Neuron (in vitro differentiated cells): ENCODE results near the gene ZNF446.
A peak's percentile ranks its signal among the peaks of the same experiment; 100 is the strongest.

Experiments
- H2AFZ ChIP-seq: one replicate; pipeline ENCODE4 v1.6.1; 2013; ENCODE audit warnings: low read depth, mild to moderate bottlenecking, inconsistent platforms, low read length, moderate library complexity
- H3K27me3 ChIP-seq: one replicate; pipeline ENCODE4 v1.6.1; 2013; ENCODE audit warnings: low read length; ENCODE audit not compliant: insufficient read depth
- H3K36me3 ChIP-seq: one replicate; pipeline ENCODE4 v1.6.1; 2013; ENCODE audit warnings: low read length; ENCODE audit not compliant: insufficient read depth
- H3K4me1 ChIP-seq: one replicate; pipeline ENCODE4 v1.6.1; 2013; ENCODE audit warnings: low read length; ENCODE audit not compliant: insufficient read depth
- H3K4me3 ChIP-seq: 2 replicates; pipeline ENCODE4 v1.5.1; 2013; ENCODE audit warnings: mild to moderate bottlenecking, low read length, moderate library complexity
- H3K9me3 ChIP-seq: one replicate; pipeline ENCODE4 v1.6.1; 2013; ENCODE audit warnings: low read length

ZNF446 gene

DNA sequence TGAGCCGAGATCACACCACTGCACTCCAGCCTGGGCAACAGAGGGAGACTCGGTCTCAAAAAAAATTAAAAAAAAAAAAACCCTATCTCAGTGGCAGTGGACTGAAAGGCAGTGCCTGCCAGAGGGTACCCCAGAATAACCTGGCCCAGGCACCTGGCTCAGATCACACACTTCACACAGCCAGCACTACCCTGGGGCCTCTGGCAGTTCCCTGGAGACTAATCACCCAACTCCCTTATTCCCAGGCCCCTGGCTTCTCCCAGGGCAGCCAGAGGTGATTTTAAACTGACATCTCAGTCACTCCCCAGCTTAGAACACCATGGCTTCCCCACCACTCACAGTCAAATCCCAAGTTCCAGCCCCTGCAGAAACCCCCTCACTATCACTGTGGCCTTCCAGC, 39.1 kb downstream of the ZNF446 start:
- no peak overlapping the region for H3K4me3 ChIP-seq
- H3K4me1 ChIP-seq, result peaks cover 7% of the 10 kb centered on the region
- no peaks in the 10 kb centered on the region for H3K27me3 ChIP-seq
- H3K9me3 ChIP-seq, result peaks cover 2% of the 10 kb centered on the region
- peaks cover 37% of the 10 kb centered on the region for H3K36me3 ChIP-seq
- no peak overlapping the region for H2AFZ ChIP-seq

DNA sequence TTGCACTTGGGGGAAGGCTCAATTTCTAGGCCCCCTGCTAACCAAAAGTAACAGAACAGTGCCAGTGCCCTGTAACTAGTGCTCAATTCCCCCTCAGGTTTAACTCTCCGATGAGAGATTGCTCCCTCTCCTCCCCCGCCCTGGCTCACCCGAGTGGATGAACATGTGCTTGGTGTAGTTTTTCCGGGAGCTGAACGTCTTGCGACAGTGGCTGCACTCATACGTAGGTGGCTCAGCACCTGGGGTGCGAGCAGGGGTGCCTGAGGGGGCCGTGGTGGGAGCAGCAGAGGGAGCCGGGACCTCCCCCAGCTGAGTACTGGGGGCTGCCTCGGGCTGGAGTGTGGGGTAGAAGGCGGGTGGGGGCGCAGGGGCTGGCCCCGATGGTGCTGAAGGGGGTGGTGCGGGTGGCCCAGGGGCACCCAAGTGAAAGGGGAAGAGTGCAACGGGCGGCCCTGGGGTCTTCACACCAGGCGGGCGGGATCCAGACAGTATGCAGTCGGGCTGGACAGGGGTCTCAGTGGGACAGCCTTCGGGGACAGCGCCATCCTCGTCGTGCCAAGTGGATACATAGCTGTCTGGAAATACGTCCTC, 40.2 kb downstream of the ZNF446 start:
- H3K4me3 ChIP-seq, result no peak overlapping the region
- H3K9me3 ChIP-seq, result peaks cover 2% of the 10 kb centered on the region
- peaks cover 9% of the 10 kb centered on the region for H3K4me1 ChIP-seq
- no peak overlapping the region for H2AFZ ChIP-seq
- peaks cover 37% of the 10 kb centered on the region for H3K36me3 ChIP-seq
- no peaks in the 10 kb centered on the region for H3K27me3 ChIP-seq

DNA sequence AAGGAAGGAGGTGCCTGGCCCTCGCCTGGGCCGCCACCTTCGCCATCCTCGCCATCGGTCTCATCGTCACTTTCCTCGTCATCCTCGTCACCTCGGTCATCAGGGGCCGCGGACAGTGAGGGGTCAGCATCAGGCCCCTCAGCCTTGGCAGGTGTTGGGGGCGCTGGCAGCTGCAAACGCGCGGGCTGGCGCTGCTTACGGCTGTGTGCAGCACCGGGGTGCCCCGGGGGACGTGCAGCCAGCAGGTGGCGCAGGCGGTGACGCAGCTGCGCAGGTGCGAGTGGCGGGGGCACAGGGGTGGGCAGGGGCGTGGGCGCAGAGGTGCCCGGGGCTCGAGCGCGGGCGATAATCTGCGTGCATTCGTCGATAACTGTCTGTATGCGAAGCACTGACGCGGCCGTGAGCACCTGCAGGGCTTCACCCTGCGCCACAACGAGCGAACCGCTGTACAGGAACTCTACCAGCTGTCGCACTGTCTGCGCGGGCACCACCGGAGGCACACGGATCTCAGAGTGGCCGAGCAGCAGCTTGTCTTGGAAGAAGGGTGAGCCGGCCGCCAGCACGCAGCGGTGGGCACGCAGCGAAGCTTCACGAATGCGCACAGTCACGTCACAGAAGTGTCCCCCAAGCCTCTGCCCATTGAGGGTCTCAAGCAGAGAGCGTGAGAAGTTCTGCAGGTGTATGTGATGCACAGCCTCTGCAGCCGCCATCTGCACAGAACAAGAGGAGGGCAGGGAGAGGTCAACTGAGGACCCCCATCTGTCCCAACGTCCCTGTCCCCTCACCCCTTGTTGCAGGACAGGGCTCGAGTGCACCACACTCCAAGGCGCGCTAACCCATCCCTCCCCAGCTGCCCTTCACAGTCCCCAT, 41.0 kb downstream of the ZNF446 start:
- H3K4me1 ChIP-seq, result peaks cover 9% of the 10 kb centered on the region
- H3K27me3 ChIP-seq, result no peaks in the 10 kb centered on the region
- no peak overlapping the region for H3K4me3 ChIP-seq
- peaks cover 2% of the 10 kb centered on the region for H3K9me3 ChIP-seq
- peaks cover 37% of the 10 kb centered on the region for H3K36me3 ChIP-seq
- no peak overlapping the region for H2AFZ ChIP-seq

DNA sequence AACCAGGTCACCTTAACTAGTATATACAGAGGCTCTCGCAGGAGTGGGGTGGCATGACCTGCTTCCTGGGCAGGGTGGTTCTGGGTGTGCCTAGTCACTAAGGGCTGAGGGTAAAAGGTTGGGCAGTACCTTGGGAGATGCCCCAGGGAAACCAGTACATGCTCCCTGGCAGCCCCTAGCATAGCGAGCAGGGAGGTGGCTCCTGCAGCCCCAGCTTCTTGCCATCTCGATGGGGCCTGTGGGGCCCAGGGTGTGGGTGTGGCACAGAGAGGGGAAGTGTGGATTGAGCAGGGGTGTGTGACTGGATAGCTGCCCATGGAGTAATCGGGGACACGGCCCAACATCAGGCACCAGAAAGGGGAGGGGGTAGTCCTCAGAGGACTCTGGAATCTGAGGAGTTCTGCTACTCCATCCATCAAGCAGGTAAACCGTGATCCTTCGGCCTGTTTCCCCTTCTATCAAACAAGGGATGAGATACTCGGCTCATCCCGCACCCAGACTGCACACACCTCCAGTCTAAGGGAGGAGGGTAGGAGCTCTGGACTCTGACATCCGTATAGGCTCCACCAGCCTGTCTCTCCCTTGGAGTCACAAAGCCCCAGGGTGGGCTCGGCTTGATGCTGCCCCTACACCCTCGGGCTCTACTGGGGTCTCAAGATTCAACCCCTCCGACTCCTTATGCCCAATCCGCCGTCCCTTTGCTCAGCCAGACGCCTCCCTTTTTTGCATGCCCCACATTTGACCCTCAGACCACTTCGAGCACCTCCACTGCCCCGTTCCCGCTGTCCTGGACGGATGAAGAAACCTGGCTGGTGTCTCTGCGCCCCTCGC, 42.3 kb downstream of the ZNF446 start:
- peaks cover 30% of the 10 kb centered on the region for H3K36me3 ChIP-seq
- H3K4me3 ChIP-seq, result peak overlapping the region; percentile 64
- no peaks in the 10 kb centered on the region for H3K27me3 ChIP-seq
- peaks cover 9% of the 10 kb centered on the region for H3K4me1 ChIP-seq
- H2AFZ ChIP-seq, result no peak overlapping the region
- peaks cover 2% of the 10 kb centered on the region for H3K9me3 ChIP-seq

GRCh38 chr19:58519087-58519354, 42.9 kb downstream of the ZNF446 start:
- H3K9me3 ChIP-seq, result peaks cover 2% of the 10 kb centered on the region
- peaks cover 9% of the 10 kb centered on the region for H3K4me1 ChIP-seq
- peak overlapping the region; percentile 57 for H2AFZ ChIP-seq
- peak overlapping the region; percentile 64 for H3K4me3 ChIP-seq
- H3K36me3 ChIP-seq, result peaks cover 25% of the 10 kb centered on the region
- no peaks in the 10 kb centered on the region for H3K27me3 ChIP-seq

DNA sequence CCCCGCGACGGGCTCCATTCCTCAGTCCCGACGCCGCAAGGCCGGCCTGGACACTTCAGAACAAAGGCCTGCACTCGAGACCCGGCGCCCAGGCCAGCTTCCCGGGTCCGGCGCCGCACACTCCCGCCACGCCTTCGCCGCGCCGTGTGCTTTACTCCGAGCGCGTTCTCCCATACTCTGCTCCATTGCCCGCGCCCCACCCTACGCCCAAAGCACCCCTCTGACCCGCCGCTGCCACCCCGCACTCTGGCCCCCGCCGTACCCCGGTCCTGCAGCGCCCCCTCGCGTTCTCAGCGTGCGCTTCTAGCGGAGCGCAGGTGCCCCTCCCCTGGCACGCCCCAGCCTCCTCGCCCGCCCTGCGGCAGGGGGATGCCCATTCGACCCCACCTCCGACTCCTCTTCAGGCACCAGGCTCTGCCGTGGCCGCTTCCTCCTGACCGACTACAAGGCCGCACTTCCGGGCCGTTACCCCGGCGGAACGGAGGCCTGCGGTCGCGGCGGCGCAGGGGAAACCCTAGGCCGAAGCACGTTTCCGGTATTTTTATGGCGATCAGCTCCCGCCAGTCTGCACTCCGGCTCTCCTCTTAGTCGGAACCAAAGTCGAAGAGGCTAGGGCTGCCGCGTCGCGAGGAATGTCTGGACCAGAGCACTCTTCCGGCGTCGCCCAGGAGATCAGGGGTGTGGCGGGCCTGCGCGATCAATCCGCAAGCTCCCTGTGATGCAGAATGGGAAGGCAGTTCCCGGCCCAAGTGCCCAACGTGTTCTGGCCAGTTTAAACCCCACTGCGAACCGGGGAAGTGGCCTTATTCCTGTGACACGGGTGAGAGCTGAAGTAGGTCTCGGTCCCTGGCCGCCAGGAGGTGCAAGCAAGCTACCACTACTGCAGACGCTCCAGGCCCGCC, 43.5 kb downstream of the ZNF446 start, which contains the start of gene ZBTB45:
Gene ZBTB45, minus strand, starts transcription at position 456 of the 902 bp plus-strand sequence. CDS start 2,137 bp downstream, outside the sequence.
- H3K4me3 ChIP-seq, result peak within 1 kb of the TSS; percentile 64
- H3K36me3 ChIP-seq, result peaks cover 21% of the 10 kb centered on the region
- no peaks in the 10 kb centered on the region for H3K27me3 ChIP-seq
- peaks cover 9% of the 10 kb centered on the region for H3K4me1 ChIP-seq
- peaks cover 2% of the 10 kb centered on the region for H3K9me3 ChIP-seq
- peak within 1 kb of the TSS; percentile 57 for H2AFZ ChIP-seq

DNA sequence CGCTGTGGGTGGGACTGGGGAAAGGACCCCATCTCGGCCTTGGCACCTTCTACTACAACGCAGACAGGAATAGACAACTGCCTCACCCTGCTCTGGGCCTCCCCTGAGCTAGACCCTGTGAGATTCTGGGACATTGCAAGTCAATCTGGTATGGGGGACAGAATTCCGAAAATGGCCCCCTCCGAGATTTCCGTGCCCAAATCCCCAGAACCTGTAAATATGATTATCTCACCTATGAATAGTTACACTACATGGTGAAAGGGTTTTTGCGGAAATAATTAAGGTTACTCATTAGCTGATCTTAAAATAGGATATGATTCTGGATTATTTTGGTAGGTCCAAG, 44.1 kb downstream of the ZNF446 start:
- H3K4me3 ChIP-seq, result peak overlapping the region; percentile 64
- H2AFZ ChIP-seq, result peak overlapping the region; percentile 41
- H3K36me3 ChIP-seq, result peaks cover 18% of the 10 kb centered on the region
- no peaks in the 10 kb centered on the region for H3K9me3 ChIP-seq
- H3K27me3 ChIP-seq, result peaks cover 3% of the 10 kb centered on the region
- peaks cover 9% of the 10 kb centered on the region for H3K4me1 ChIP-seq

- H3K27me3 ChIP-seq, result peaks cover 4% of the 10 kb centered on the region
- peaks cover 10% of the 10 kb centered on the region for H3K36me3 ChIP-seq
- H2AFZ ChIP-seq, result no peak overlapping the region
- H3K9me3 ChIP-seq, result no peaks in the 10 kb centered on the region
- peaks cover 9% of the 10 kb centered on the region for H3K4me1 ChIP-seq
- no peak overlapping the region for H3K4me3 ChIP-seq
Observed at GRCh38 chr19:58521651-58522050, 45.5 kb downstream of the ZNF446 start.

- no peaks in the 10 kb centered on the region for H3K9me3 ChIP-seq
- peaks cover 9% of the 10 kb centered on the region for H3K4me1 ChIP-seq
- H3K27me3 ChIP-seq, result peaks cover 4% of the 10 kb centered on the region
- no peak overlapping the region for H2AFZ ChIP-seq
- no peak overlapping the region for H3K4me3 ChIP-seq
- no peaks in the 10 kb centered on the region for H3K36me3 ChIP-seq
Observed at GRCh38 chr19:58522709-58523108, 46.6 kb downstream of the ZNF446 start.

DNA sequence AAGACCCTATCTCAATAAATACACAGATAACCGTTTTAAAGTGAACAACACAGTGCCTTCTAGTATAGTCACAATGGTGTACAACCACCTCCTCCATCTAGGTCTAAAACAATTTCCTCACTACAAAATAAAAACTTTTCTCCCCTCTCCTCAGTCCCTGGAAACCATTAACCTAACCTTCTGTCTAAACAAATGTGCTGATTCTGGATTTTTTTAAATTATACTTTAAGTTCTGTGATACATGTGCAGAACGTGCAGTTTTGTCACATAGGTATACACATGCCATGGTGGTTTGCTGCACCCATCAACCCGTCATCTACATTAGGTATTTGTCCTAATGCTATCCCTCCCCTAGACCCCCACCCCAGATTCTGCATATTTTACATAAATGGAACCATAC, 53.3 kb downstream of the ZNF446 start:
- Histone ChIP-seq H3K4me1 (no peaks in the 10 kb centered on the region), H3K36me3 (no peaks in the 10 kb centered on the region), H3K9me3 (no peaks in the 10 kb centered on the region), H3K4me3 (no peak overlapping the region), H3K27me3 (peaks cover 16% of the 10 kb centered on the region), H2AFZ (no peak overlapping the region)
